ENCODE results near the gene MRPL34. TPM values are rescaled to one million over a fixed set of nuclear protein-coding genes. Genes with fewer than 3 reads are reported as not detected.

MRPL34 gene
- total RNA-seq, 4 donors from 2014 or later = 95.8 to 311 (median 149) TPM

- intact Hi-C loops (cut with DNase I) = no loop called here
- no peaks in the 10 kb centered on the region for H3K9me3 ChIP-seq
- 93% methylated on average over 6 of the region's 6 CpGs for WGBS, 2 donors
- no peak for DNase-seq
- H3K27ac ChIP-seq = no peak overlapping the region
- TF ChIP-seq CTCF (IDR thresholded peaks at IDR 0.05) (no peak), POLR2A (IDR thresholded peaks at IDR 0.05) (no peak)
- no peaks in the 10 kb centered on the region for H3K4me1 ChIP-seq
- peaks cover 0 to 2% of the 10 kb centered on the region in 2 donors for H3K36me3 ChIP-seq
- H3K4me3 ChIP-seq (replicated peaks in 1 of 3) = no peak overlapping the region
- H3K27me3 ChIP-seq = no peaks in the 10 kb centered on the region
These were observed 8.7 kb upstream of the MRPL34 start for GRCh38 chr19:17296976-17297375.

- H3K4me3 ChIP-seq (replicated peaks in 1 of 3) = no peak overlapping the region
- intact Hi-C loops (cut with DNase I) = no loop called here
- no peaks in the 10 kb centered on the region for H3K27me3 ChIP-seq
- TF ChIP-seq POLR2A (IDR thresholded peaks at IDR 0.05) (no peak), CTCF (IDR thresholded peaks at IDR 0.05) (no peak)
- no peak overlapping the region for H3K27ac ChIP-seq
- H3K9me3 ChIP-seq = no peaks in the 10 kb centered on the region
- peaks cover 26 to 28% of the 10 kb centered on the region in 2 donors for H3K4me1 ChIP-seq
- WGBS, 2 donors = 93 to 97% methylated on average over 19 to 27 of the region's 51 CpGs
- DNase-seq = no peak
- peaks cover 0 to 2% of the 10 kb centered on the region in 2 donors for H3K36me3 ChIP-seq
These were observed 4.6 kb upstream of the MRPL34 start for GRCh38 chr19:17300992-17301619.

GRCh38 chr19:17302391-17303166 is 3.1 kb upstream of the MRPL34 start:
- Histone ChIP-seq H3K9me3 (no peaks in the 10 kb centered on the region), H3K4me3 (replicated peaks in 1 of 3) (peak overlapping the region in 2 of 3 donors; percentile 17 to 75), H3K36me3 (peaks cover 0 to 2% of the 10 kb centered on the region in 2 donors), H3K27me3 (no peaks in the 10 kb centered on the region), H3K27ac (peak overlapping the region in 2 of 3 donors; percentile 90 to 91), H3K4me1 (peaks cover 36 to 37% of the 10 kb centered on the region in 2 donors)
- TF ChIP-seq CTCF (IDR thresholded peaks at IDR 0.05) (no peak), POLR2A (IDR thresholded peaks at IDR 0.05) (no peak)
- intact Hi-C loops (cut with DNase I) = no loop called here
- 12 to 40% methylated on average over 2 to 7 of the region's 29 CpGs for whole genome bisulfite sequencing, 2 donors
- DNase-seq = peak in 1 of 2 donors; percentile 24

DNA sequence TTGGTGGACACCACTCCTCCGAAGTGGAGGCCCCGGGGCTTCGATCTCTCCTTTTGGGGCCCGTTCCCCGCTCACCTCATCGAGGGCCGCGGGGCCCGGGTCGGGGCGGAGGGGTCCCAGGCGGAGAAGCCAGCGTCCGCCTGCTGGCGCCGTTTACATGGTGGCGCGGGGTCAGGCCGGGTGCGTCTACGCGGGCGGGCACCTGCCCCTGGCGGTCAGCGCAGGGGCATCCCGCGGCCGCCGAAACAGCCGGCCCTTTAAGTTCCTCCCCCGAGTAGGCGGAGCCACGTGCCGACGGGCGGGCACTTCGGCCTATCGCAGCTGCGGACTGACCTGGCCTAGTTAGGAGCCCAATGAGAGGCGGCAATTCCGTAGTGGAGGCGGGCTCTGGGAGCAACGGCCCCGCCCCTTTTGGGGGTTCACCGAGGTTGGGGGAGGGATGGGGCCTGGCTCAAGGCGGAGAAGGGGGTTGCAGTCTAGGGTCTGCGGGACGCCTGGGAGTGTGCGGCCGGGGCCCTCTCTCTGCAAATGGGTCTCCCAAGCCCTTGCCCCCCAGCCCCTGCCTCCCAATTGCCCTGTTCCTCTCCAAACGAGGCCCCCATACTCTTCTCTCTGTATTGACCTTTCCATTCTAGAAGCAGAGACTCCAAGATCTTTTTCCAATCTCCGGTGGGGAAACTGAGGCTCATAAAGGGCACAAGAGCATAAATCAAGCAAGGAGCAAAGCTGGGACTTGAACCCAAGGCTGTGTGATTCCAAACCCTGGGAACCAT is 2.3 kb upstream of the MRPL34 start, which contains the start of gene ABHD8:
Gene ABHD8 (minus strand): TSS at position 259 of the 773 bp plus-strand sequence. CDS start 1,809 bp downstream, outside the sequence.
- TF ChIP-seq CTCF (IDR thresholded peaks at IDR 0.05) = peak; percentile 49 to 86 (median 70)
- TF ChIP-seq POLR2A (IDR thresholded peaks at IDR 0.05) = peak in 1 of 2 donors; percentile 79
- DNase-seq = peak; percentile 96 to 98
- Histone ChIP-seq H3K4me3 (replicated peaks in 1 of 3) (peak within 1 kb of the TSS in 2 of 3 donors; percentile 17 to 75), H3K4me1 (peaks cover 36 to 37% of the 10 kb centered on the region in 2 donors), H3K36me3 (peaks cover 0 to 2% of the 10 kb centered on the region in 2 donors), H3K9me3 (no peaks in the 10 kb centered on the region), H3K27me3 (no peaks in the 10 kb centered on the region), H3K27ac (peak within 1 kb of the TSS; percentile 64 to 91 (median 90))
- 2 to 4% methylated on average over 7 to 19 of the region's 52 CpGs for WGBS, 2 donors
- intact Hi-C loops (cut with DNase I) = no loop called here
